ENCODE measurements around the gene ABLIM1. TPM values are rescaled to one million over a fixed set of nuclear protein-coding genes. Genes with fewer than 3 reads are reported as not detected.

The ABLIM1 gene
- total RNA-seq, 1 donor from 2014 or later, result 70.0 TPM

DNA sequence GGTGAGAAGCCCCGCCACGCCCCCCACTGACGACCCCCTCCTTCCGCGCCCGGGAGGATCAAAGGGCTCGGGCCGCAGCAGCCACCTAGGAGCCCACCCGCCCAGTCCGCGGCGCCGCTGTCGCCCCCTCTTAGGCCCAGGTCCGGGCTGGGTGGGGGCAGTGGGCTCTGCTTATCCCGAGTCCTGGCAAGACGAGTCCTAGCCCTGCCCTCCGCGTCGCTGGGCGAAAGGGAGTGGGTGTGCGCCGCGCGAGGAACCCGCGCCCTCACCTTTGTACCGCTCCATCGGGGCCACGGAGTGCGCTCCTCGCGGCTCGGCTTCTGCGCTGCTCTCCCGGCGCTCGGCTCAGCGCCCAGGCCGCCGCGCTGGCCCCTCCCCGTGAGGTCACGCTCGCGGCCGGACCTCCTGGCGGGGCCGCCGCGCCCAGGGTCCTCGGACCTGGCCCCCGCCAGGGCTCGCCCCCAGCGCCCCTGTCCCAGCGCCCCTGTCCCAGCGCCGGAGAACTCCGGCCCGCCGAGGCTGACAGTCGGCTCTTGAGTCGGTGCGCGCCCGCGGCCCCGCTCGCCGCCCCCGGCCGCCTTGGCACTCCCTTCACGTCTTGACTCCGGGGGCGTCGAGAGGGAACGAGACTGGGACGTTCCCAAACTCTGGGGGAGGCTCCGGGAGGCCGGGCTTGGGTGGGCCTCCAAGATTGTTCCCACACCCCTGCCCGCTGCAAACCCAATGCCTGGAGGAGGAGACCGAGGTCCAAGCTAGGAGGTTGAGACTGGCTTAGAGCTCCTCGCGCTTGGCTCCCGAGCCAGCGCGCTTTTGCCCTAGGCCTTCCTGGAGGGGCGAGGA lies 253.7 kb downstream of the ABLIM1 start, which contains the start of gene AFAP1L2:
AFAP1L2 (minus strand) TSS at position 332 of the 840 bp plus-strand sequence; CDS start at position 285, 47 bp downstream.
- peak within 1 kb of the TSS; percentile 95 for H3K4me3 Mint-ChIP-seq (ENCODE audit: unreplicated experiment)
- H3K9me3 ChIP-seq (ENCODE audit: insufficient read depth, low read depth, low read length), result no peaks in the 10 kb centered on the region
- no peak for FAIRE-seq
- DNase-seq (ENCODE audit: low read depth), result no peak
- H3K4me2 ChIP-seq (ENCODE audit: low read length), result peak within 1 kb of the TSS; percentile 90
- no peaks in the 10 kb centered on the region for H3K79me2 ChIP-seq (ENCODE audit: insufficient read depth, low read length)
- peak within 1 kb of the TSS; percentile 49 for H3K4me3 ChIP-seq (ENCODE audit: insufficient read depth, low read depth, low read length)
- peaks cover 6% of the 10 kb centered on the region for H3K27me3 ChIP-seq (ENCODE audit: insufficient read depth, low read length)
- no peaks in the 10 kb centered on the region for H3K36me3 ChIP-seq (ENCODE audit: insufficient read depth, low read length)
- H3K27ac ChIP-seq (ENCODE audit: low read depth, low read length), result peak within 1 kb of the TSS; percentile 19
- peaks cover 12% of the 10 kb centered on the region for H3K27me3 Mint-ChIP-seq (ENCODE audit: low read depth, unreplicated experiment)
- peak within 1 kb of the TSS; percentile 65 for H2AFZ ChIP-seq (ENCODE audit: low read depth, low read length)
- no peaks in the 10 kb centered on the region for H3K9me3 Mint-ChIP-seq (ENCODE audit: unreplicated experiment)
- TF ChIP-seq CTCF (IDR thresholded peaks at IDR 0.05; ENCODE audit: insufficient read depth, low read depth, low read length) (no peak), EZH2 (IDR thresholded peaks at IDR 0.05; ENCODE audit: insufficient read depth, low read length) (peak; percentile 53)
- H3K4me1 ChIP-seq (ENCODE audit: insufficient read depth, low read length), result peaks cover 27% of the 10 kb centered on the region
- H3K36me3 Mint-ChIP-seq (ENCODE audit: low read depth, unreplicated experiment), result no peaks in the 10 kb centered on the region
- no peaks in the 10 kb centered on the region for H4K20me1 ChIP-seq (ENCODE audit: insufficient read depth, low read length)
- H3K27ac Mint-ChIP-seq (ENCODE audit: unreplicated experiment), result peak within 1 kb of the TSS; percentile 88
- H3K9ac ChIP-seq (ENCODE audit: low read length), result peak within 1 kb of the TSS; percentile 75
- peaks cover 43% of the 10 kb centered on the region for H3K4me1 Mint-ChIP-seq (ENCODE audit: low read depth, unreplicated experiment)

DNA sequence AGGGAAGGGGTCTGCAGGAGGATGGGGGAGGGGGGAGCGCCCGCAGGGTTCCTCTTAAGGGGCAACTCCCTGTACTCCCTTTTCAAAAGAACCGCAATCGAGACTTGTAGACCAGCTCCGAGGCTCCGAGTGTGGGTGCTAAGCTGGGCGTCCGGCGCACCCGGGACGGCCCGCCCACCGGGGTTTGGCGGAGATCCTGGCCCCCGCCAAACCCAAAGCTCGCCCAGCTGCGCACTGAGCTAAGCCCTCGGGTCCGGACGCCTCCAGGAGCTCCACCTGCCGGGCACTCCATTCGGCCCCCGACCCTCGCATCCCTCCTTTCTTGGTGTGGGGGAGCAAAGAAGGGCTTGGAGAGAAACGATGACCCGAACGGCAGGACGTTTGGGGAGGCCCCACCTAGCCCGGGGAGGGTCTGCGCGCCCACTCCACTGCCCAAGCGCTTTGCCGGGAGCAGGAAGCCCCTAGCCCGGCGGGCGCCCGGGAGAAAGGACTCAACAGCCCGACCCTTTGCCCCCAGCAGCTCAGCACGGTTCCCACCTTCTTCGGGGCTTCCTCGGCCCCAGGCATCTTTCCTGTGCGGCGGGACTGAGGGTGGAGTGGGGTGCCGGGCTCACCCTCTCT lies 254.4 kb downstream of the ABLIM1 start:
- H3K4me1 Mint-ChIP-seq (ENCODE audit: low read depth, unreplicated experiment), result peaks cover 43% of the 10 kb centered on the region
- H3K4me3 Mint-ChIP-seq (ENCODE audit: unreplicated experiment), result peak overlapping the region; percentile 95
- H3K9me3 Mint-ChIP-seq (ENCODE audit: unreplicated experiment), result no peaks in the 10 kb centered on the region
- Histone ChIP-seq H2AFZ (ENCODE audit: low read depth, low read length) (peak overlapping the region; percentile 65), H3K9me3 (ENCODE audit: insufficient read depth, low read depth, low read length) (no peaks in the 10 kb centered on the region), H3K4me2 (ENCODE audit: low read length) (peak overlapping the region; percentile 90), H3K9ac (ENCODE audit: low read length) (peak overlapping the region; percentile 75), H3K27me3 (ENCODE audit: insufficient read depth, low read length) (peaks cover 6% of the 10 kb centered on the region), H4K20me1 (ENCODE audit: insufficient read depth, low read length) (no peaks in the 10 kb centered on the region), H3K27ac (ENCODE audit: low read depth, low read length) (peak overlapping the region; percentile 19), H3K4me3 (ENCODE audit: insufficient read depth, low read depth, low read length) (peak overlapping the region; percentile 49), H3K36me3 (ENCODE audit: insufficient read depth, low read length) (no peaks in the 10 kb centered on the region), H3K79me2 (ENCODE audit: insufficient read depth, low read length) (no peaks in the 10 kb centered on the region), H3K4me1 (ENCODE audit: insufficient read depth, low read length) (peaks cover 22% of the 10 kb centered on the region)
- DNase-seq (ENCODE audit: low read depth) (no peak), FAIRE-seq (no peak)
- H3K36me3 Mint-ChIP-seq (ENCODE audit: low read depth, unreplicated experiment), result peaks cover under 1% of the 10 kb centered on the region
- no peak overlapping the region for H3K27ac Mint-ChIP-seq (ENCODE audit: unreplicated experiment)
- TF ChIP-seq CTCF (IDR thresholded peaks at IDR 0.05; ENCODE audit: insufficient read depth, low read depth, low read length) (peak; percentile 9), EZH2 (IDR thresholded peaks at IDR 0.05; ENCODE audit: insufficient read depth, low read length) (peak; percentile 61)
- H3K27me3 Mint-ChIP-seq (ENCODE audit: low read depth, unreplicated experiment), result peaks cover 12% of the 10 kb centered on the region
